ENCODE data around the gene TMPRSS4.
"Not testable (repeated sequence)": the region's sequence is repeated elsewhere in the genome, so short reads cannot be mapped to it uniquely, and the experiment has no call there.

TMPRSS4 gene

GRCh38 chr11:118057251-118058145, 19.4 kb upstream of the TMPRSS4 start:
- DNase-seq: no peak

GRCh38 chr11:118058311-118059245, 18.3 kb upstream of the TMPRSS4 start:
- DNase-seq: no peak

GRCh38 chr11:118059246-118059940, 17.5 kb upstream of the TMPRSS4 start:
- DNase-seq: no peak

GRCh38 chr11:118060081-118060661, 16.7 kb upstream of the TMPRSS4 start:
- no peak for DNase-seq

GRCh38 chr11:118060869-118061268, 16.0 kb upstream of the TMPRSS4 start:
- DNase-seq: no peak

GRCh38 chr11:118061586-118062125, 15.2 kb upstream of the TMPRSS4 start:
- DNase-seq: no peak

- not testable (repeated sequence) for DNase-seq
Observed at GRCh38 chr11:118062181-118062580, 14.7 kb upstream of the TMPRSS4 start.

GRCh38 chr11:118062631-118063030, 14.2 kb upstream of the TMPRSS4 start:
- DNase-seq: not testable (repeated sequence)

- DNase-seq: no peak
Observed at GRCh38 chr11:118064956-118065355, 11.9 kb upstream of the TMPRSS4 start.

- no peak for DNase-seq
Observed at GRCh38 chr11:118065384-118065783, 11.5 kb upstream of the TMPRSS4 start.

GRCh38 chr11:118067006-118067405, 9.9 kb upstream of the TMPRSS4 start:
- DNase-seq: no peak

GRCh38 chr11:118068206-118068944, 8.5 kb upstream of the TMPRSS4 start:
- DNase-seq: no peak

GRCh38 chr11:118068945-118069612, 7.8 kb upstream of the TMPRSS4 start:
- DNase-seq: no peak

GRCh38 chr11:118071416-118072030, 5.4 kb upstream of the TMPRSS4 start:
- no peak for DNase-seq

- DNase-seq: no peak
Observed at GRCh38 chr11:118073554-118073953, 3.3 kb upstream of the TMPRSS4 start.

GRCh38 chr11:118074091-118074685, 2.7 kb upstream of the TMPRSS4 start:
- no peak for DNase-seq

GRCh38 chr11:118074785-118075184, 2.1 kb upstream of the TMPRSS4 start:
- DNase-seq: no peak

- no peak for DNase-seq
Observed at GRCh38 chr11:118078911-118079411, 2.1 kb downstream of the TMPRSS4 start.

GRCh38 chr11:118079491-118079890, 2.6 kb downstream of the TMPRSS4 start:
- DNase-seq: no peak

GRCh38 chr11:118080296-118080695, 3.4 kb downstream of the TMPRSS4 start:
- DNase-seq: no peak

Data from NCI-H2107 (cell line).